ENCODE measurements around the gene CCL21. TPM values are rescaled to one million over a fixed set of nuclear protein-coding genes. Genes with fewer than 3 reads are reported as not detected.

The CCL21 gene
- total RNA-seq, 1 donor from 2014 or later: not detected

- Mint-ChIP-seq H3K4me1 (ENCODE audit: low read depth, unreplicated experiment) (no peaks in the 10 kb centered on the region), H3K36me3 (ENCODE audit: unreplicated experiment) (no peaks in the 10 kb centered on the region), H3K27me3 (ENCODE audit: unreplicated experiment) (peaks cover 3% of the 10 kb centered on the region), H3K9me3 (ENCODE audit: unreplicated experiment) (peaks cover 3% of the 10 kb centered on the region), H3K4me3 (ENCODE audit: unreplicated experiment) (no peak overlapping the region), H3K27ac (ENCODE audit: unreplicated experiment) (no peak overlapping the region)
- TF ChIP-seq CTCF (IDR thresholded peaks at IDR 0.05; ENCODE audit: partially characterized antibody, unreplicated experiment): no peak
- DNase-seq: no peak
These were observed 8.2 kb upstream of the CCL21 start for GRCh38 chr9:34717996-34718614.

- H3K27me3 Mint-ChIP-seq (ENCODE audit: unreplicated experiment): peaks cover 3% of the 10 kb centered on the region
- H3K4me3 Mint-ChIP-seq (ENCODE audit: unreplicated experiment): no peak overlapping the region
- H3K27ac Mint-ChIP-seq (ENCODE audit: unreplicated experiment): no peak overlapping the region
- no peaks in the 10 kb centered on the region for H3K36me3 Mint-ChIP-seq (ENCODE audit: unreplicated experiment)
- no peak for DNase-seq
- TF ChIP-seq CTCF (IDR thresholded peaks at IDR 0.05; ENCODE audit: partially characterized antibody, unreplicated experiment): no peak
- H3K4me1 Mint-ChIP-seq (ENCODE audit: low read depth, unreplicated experiment): no peaks in the 10 kb centered on the region
- H3K9me3 Mint-ChIP-seq (ENCODE audit: unreplicated experiment): peaks cover 3% of the 10 kb centered on the region
These were observed 6.8 kb upstream of the CCL21 start for GRCh38 chr9:34716711-34717110.

DNA sequence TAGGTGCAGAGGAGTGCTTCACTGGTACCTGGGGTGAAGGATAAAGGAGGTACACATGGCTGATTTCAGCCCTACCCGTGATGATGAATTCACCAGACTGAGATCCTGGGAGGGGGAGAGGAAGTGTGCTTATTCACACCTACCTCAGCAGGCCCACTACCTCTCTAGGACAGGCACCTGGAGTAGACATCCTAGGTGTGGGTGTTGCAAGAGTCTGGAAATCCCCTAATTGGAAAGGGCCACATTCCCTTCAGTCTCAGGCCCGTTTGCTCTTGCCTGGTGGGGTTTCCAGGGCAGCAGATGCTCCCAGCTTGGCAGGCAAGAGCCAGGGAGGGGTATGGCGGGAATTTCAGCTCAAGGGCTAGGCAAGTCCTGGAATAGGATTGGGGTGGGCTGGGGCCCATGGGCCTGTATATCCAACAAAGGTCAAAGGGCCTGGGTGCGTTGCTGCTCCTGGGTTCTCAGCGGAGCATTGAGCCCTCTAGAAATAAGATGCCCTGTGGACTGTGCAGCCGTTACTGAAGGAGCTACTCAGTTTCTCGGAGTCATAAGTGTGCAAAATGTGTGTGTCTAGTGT is 5.8 kb upstream of the CCL21 start:
- H3K36me3 Mint-ChIP-seq (ENCODE audit: unreplicated experiment): no peaks in the 10 kb centered on the region
- peaks cover 3% of the 10 kb centered on the region for H3K9me3 Mint-ChIP-seq (ENCODE audit: unreplicated experiment)
- no peak overlapping the region for H3K27ac Mint-ChIP-seq (ENCODE audit: unreplicated experiment)
- DNase-seq: no peak
- no peak for TF ChIP-seq CTCF (IDR thresholded peaks at IDR 0.05; ENCODE audit: partially characterized antibody, unreplicated experiment)
- H3K27me3 Mint-ChIP-seq (ENCODE audit: unreplicated experiment): peaks cover 3% of the 10 kb centered on the region
- no peaks in the 10 kb centered on the region for H3K4me1 Mint-ChIP-seq (ENCODE audit: low read depth, unreplicated experiment)
- H3K4me3 Mint-ChIP-seq (ENCODE audit: unreplicated experiment): no peak overlapping the region

GRCh38 chr9:34714007-34714406 is 4.1 kb upstream of the CCL21 start:
- Mint-ChIP-seq H3K36me3 (ENCODE audit: unreplicated experiment) (no peaks in the 10 kb centered on the region), H3K27me3 (ENCODE audit: unreplicated experiment) (peaks cover 3% of the 10 kb centered on the region), H3K4me1 (ENCODE audit: low read depth, unreplicated experiment) (no peaks in the 10 kb centered on the region), H3K27ac (ENCODE audit: unreplicated experiment) (no peak overlapping the region), H3K9me3 (ENCODE audit: unreplicated experiment) (peaks cover 3% of the 10 kb centered on the region), H3K4me3 (ENCODE audit: unreplicated experiment) (no peak overlapping the region)
- no peak for TF ChIP-seq CTCF (IDR thresholded peaks at IDR 0.05; ENCODE audit: partially characterized antibody, unreplicated experiment)
- no peak for DNase-seq

- TF ChIP-seq CTCF (IDR thresholded peaks at IDR 0.05; ENCODE audit: partially characterized antibody, unreplicated experiment): no peak
- Mint-ChIP-seq H3K4me3 (ENCODE audit: unreplicated experiment) (no peak overlapping the region), H3K9me3 (ENCODE audit: unreplicated experiment) (peaks cover 3% of the 10 kb centered on the region), H3K4me1 (ENCODE audit: low read depth, unreplicated experiment) (no peaks in the 10 kb centered on the region), H3K36me3 (ENCODE audit: unreplicated experiment) (no peaks in the 10 kb centered on the region), H3K27me3 (ENCODE audit: unreplicated experiment) (peaks cover 3% of the 10 kb centered on the region), H3K27ac (ENCODE audit: unreplicated experiment) (no peak overlapping the region)
- no peak for DNase-seq
These were observed 2.2 kb upstream of the CCL21 start for GRCh38 chr9:34712140-34712539.
